Stimulated activated CD8-positive, alpha-beta memory T cell treated with anti-CD3 and anti-CD28 coated beads, Interleukin-7, amount 100 ng/mL, for 1 hour (primary cell): ENCODE data around the gene FJX1.
"Not testable (repeated sequence)": the region's sequence is repeated elsewhere in the genome, so short reads cannot be mapped to it uniquely, and the experiment has no call there.

Experiments
- DNase-seq, 2 donors: peaks; one replicate each; pipeline ENCODE4 v3.0.0-alpha.2; 2020; ENCODE audit warnings: low read depth in 2 of 2

FJX1 gene

DNA sequence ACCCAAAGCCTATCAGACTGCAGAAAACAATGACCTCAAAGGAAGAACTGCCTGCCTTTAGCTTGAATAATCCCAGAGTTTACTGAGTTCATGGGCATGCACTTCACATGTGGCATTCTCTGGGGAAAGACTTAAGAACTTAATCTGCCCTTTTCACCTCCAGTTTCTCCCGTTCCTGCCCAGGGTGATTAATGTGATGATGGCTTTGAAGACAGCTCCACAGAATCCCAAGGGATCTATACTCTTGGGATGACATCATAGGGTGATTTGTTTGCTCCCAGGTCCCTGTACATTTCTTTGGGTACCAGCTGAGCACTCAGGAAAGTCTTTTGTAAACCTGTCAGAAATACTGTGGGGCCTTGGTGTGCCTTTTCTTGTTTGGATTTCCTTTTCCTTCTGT is 14.0 kb downstream of the FJX1 start:
- no peak for DNase-seq

DNA sequence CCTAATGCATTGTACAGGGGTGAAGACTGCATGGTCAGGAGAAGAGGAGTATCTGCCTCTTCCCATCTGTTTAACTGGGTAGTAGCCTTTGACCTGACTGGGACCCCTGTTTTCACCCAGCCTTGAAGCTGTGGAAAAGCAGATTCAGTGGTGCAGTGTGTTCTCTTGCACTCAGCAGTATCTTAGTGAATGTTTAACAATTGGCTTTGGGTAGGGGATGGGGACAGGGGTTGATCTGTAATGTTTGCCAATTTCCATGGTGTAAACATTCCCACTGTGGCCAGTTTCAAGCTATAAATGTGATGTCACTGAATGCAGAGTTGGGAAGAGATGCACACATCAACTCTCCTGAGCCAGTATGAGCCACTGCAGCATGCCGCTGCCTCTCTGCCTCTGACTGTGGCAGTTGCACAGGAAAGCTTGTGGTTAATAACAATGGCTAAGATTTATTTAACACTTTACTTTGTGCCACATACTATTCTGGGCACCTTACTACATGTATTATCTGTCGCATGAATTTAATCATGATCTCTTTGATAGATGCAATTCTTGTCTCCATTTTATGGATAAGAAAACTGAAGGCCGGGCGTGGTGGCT is 15.7 kb downstream of the FJX1 start:
- no peak for DNase-seq

DNA sequence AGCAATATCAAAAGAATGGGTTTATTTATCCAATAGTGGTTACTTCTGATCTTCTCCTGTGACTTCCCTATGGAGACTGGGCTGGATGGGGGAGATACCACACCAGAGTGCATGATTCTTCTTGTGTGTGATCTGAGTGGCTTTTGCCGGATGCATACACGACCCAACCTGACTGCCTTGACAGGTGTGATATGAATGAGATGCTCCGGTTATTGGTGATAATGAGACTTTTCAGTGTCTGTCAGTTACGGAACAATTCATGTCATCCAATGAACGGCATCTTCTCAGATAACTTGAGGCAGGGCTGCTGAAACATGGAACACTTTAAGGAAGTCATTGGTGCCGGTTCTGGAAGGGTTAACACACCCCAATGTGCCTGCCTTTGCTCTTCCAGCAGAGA is 17.7 kb downstream of the FJX1 start:
- no peak for DNase-seq

DNA sequence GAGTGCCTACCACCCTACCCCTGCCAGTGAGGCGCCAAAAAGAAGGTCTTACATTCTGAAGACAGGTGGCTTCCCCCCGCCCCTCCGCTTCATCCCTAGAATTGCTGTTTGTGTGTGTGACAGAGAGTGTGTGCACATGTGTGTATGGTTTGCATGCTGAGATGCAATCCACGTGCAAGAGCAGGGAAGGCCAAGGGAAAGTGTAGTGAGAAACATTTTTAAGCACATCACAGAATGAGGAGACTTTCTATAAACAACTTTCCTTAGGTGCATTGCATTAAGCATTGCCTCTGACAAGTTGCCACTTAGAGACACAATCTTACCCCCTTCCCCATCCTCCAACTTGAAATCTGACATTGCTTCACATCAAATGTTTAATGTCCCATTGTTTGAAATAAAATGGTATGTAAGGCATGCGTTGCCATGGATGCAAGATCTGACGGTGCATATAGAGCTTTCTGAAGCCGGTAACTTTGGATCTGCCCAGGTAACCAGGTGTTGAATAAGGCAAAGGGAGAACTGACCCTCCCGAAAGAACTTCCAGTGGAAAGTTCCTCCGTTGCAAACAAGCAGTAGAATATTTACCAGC is 21.4 kb downstream of the FJX1 start:
- no peak for DNase-seq

DNA sequence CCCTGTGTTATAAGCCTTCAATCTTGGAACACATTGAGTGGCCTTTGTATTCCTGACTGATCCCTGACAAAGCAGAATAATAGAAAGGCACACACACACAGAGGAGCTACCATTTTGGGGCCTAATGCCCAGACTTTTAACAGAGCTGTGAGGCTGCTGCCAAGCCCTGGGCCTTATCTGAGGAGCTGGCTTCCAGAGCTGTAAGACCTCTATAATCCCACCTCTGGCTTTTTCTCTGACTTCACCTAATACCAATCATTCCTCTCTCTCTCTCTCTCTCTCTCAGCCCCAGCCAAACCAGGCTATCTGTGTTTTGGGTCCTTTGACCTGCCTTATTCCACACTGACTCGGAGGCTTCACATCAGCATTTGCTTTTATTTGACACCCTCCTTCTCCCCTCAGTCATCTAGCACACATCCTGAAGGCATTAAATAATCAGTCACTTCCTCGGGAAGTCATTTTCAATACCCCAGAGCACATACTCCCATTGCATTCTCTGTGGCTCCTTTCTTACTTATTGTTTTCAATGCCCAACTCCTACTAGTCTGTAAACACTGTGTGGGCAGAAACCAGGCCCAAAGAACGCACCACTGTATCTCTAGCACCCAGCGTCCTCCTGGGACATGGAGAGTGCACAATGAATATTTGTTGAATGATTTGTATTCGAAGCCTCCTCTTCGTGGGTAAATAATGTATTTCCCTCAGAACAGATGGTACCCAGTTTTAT is 23.1 kb downstream of the FJX1 start:
- no peak for DNase-seq

DNA sequence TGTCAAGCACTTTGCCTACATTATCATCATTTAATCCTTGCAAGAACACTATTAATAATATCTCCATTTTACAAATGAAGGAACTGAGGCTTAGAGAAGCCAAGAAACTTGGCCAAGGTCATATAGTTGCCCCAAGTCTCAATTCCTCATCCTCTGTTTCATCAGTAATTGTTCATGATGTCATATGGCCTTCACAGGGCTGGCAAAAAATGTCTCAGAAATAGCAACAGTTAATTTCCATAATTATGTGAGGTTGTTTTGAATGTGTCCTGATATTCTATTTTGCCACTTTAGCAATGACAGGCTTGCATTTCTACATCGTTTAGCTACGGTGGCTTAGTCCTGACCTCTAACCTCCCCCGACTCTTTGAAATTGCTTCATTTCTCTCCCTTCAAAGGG is 23.7 kb downstream of the FJX1 start:
- no peak for DNase-seq

DNA sequence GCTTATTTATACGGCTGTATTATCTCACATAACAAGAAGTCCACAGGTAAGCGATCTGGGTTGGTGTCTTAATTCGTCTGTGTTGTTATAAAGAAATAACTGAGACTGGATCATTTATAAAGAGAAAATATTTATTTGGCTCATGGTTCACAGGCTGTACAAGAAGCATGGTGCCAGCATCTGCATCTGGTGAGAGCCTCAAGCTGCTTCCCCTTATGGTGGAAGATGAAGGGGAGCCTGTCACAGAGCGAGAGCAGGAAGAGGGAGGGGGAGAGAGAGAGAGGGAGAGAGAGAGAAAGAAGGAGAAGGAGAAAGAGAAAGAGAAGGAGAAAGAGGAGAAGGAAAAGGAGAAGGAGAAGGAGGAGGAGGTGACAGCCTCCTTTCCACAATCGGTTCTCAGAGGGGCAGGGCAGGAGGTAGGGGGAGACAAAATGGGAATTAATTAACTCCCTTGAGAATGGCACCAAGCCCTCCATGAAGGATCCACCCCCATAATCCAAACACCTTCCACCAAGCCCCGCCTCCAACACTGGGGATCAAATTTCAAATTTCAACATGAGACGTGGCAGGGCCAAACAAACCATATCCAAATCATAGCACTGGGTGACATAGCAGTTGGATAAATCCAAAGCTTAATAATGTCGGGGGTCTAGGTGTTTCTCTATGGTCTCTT is 29.3 kb downstream of the FJX1 start:
- no peak for DNase-seq

DNA sequence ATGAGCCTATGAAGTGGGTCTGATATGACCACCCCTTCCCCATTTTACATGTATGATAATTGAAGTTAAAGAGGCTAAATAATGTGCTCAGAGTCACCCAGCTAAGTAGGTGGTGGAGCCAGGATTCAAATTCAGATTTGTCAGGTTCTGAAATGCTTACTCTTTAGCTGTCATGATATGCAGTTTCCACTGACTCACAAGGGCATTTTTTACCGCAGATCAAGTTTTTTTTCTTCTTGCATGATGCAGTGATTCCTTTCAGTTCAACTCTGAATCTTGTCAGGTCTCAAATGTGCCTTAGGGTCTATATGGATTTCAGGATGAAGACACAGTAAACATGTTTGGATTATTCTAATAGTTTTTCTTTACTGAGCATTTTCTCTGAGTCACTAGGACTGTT is 31.7 kb downstream of the FJX1 start:
- no peak for DNase-seq

DNA sequence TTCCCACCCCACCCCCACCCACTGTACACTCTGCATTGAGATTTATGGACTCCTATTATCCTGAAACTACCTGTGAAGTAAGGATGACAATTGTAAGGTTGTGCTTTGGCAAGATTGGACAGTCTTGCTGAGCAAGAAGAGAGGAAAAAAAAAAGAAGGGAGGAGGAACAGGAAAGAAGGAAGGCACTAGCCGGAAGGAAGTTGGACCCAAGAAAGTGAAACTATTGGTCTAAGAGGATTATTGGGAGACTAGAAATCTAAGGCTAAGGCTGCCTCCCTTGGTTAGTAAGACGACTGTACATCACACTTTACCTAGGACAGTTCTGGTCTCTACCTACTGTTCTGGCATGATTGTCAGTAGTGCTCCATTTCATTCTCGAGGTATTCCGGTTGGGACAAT is 32.2 kb downstream of the FJX1 start:
- DNase-seq, result no peak

DNA sequence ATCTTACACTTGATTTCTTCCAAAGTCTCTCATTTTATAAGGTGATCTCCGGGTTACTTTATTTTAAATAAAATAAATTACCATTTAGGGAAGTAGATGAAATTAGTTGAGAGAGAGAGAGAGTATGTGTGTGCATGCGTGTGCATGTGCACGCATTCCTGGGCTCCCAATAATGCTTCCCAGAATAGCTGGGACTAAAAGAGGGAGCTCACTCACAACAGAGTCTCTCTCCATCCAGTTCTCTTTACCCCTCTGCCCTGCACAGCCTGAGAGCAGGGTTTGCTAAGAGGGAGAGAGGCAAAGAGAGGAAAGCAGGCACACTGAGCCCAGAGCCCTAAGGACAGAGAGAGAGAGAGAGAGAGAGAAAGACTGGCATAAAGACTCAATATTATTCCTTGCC is 33.0 kb downstream of the FJX1 start:
- DNase-seq, result no peak

DNA sequence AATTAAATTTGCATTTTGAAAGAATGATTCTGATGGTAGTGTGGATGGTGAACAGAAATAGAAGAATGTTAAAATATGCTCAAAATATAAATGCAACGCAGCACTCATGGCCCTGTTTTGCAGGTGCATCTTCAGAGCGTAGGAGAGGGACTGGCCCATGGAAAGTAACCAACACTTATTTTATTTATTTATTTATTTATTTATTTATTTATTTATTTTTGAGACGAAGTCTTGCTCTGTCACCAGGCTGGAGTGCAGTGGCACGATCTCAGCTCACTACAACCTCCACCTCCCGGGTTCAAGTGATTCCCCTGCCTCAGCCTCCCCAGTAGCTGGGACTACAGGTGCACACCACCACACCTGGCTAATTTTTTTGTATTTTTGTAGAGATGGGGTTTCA is 34.5 kb downstream of the FJX1 start:
- not testable (repeated sequence) for DNase-seq

DNA sequence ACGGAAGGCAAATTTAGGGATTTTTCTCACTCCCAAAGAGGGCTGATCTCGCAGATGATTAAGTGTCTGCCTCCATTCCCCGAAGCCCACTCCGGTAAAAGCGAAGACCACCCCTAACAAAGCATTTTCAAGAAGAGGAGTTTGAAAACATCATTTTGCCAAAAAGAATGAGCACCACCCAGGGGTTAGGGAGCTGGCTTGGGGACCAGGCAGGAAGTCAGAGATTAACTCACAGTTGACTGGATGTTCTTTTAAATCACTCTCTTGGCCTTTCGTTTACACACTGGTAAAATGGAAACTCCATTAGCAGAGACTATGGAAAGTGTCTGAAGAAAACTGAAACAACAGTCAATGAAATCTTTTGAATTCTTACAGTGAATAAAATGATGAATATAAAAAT is 36.5 kb downstream of the FJX1 start:
- no peak for DNase-seq

DNA sequence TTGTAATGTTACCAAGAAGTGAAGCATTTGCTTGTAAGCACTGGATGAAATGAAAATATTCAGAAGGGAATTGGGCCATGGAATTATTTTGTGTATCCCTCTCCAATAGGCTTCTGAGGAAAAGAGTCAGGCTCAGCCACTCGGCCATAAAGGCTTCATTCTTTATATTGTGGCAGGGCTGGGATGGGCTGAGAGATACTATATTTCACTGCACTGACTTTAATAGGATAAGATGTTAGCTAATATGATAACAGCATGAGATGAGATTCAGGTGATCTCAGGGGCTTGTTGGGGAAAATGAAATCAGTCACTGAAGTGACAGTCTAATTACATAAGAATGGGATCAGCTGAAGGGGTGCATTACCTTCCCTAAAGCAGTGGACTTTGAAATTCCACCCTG is 37.0 kb downstream of the FJX1 start:
- no peak for DNase-seq

DNA sequence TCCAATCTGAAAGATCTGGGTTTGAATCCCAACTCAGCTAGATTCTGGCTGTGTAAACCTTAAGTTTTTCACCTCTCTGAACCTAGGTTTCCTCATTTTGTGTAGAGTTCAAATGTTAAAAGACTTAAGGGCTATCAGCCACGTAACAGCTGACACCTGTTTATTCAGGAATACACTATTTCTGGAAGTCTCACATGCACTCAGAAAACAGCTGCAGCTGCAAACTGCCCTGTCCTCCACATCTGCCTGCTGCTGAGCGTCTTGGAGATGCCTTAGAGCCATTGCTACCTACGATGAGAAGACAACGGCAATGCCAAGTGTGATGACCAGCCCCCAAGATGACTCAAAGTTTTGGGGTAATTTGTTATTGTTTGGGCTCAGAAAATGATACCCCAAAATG is 37.6 kb downstream of the FJX1 start:
- no peak for DNase-seq

DNA sequence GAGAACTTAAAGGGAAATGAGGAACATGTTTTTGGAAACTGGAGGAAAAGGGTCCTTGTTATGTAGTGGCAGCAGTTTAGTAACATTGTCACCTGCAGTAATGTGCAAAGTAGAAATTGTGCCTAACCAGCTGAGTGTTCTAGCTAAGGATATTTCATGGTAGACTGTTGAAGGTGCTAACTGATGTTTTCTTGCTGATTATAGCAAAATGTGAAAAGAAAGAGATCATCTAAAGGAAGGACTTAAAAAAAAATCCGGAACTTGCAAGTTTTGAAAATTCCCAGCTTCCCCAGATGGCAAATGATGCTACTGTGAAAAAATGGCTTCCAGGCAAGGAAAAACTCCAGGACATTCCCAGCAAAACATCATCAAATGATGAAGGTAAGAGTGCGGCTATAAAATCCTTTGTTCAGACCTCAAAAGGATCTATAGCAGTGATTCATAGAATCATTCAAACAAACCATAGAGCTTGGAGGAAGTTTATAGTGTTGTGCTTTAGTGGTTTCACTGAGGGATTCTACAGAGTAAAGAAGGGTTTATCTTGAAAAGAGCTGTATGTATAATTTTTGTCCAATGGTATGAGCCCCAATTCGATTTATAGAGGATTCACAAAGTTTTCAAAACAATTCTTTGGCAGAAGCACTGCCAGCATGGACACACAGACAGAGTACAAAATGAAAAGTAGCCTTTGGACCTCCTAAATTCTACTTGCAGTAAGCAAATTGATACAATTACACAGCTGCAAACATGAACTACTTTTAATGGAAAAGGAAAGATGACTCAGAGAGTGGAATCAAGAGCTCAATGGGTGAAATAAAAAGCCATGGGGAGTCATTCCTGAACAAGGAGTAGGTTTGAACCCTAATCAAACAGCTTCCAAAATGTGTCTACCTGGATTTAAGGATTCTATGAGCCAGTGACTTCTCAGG is 40.0 kb downstream of the FJX1 start:
- no peak for DNase-seq

DNA sequence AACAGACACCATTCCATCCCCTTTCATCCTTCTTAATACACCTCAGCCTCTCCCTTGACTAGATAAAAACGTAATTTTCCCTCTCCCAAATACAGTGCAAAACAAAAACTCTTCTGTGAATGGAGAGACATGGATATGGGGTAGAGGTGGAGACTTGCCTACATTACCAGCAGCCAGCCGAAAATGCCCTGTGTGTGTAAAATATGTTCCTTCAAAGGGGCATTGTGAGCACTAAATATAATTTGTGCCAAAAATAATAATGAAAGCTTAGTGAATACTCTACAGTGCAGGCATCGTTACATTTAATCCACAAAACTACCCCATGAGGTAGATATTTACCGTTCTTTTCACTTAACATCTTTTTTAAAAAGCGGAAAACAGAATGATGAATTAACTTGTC is 43.3 kb downstream of the FJX1 start:
- DNase-seq, result no peak

DNA sequence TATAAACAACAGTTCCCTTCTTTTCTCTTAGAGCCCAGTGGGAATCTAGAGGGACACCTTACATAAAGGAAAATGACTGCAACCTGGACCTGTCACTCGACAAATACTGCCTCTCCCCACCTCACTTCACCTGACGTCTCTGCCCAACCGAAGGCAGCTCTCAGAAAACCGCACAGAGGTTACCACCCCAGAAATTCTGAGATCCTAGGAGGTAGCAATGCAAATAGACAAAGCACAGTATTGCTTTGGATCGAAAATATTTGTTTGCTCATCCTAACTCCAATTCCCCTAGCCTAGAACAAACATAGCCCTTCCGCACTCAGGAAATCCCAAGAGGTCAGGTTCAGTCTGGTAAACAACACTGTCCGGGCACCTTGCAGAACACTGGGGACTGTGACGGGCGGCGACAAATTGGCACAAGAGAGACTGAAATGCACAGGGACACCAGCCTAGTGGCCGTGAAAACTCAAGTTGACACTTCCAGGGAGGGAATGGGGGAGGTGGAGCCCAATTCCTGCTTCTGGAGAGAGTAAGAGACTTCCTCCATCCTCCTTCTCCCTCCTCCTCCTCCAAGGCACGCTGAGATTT is 43.9 kb downstream of the FJX1 start:
- no peak for DNase-seq

DNA sequence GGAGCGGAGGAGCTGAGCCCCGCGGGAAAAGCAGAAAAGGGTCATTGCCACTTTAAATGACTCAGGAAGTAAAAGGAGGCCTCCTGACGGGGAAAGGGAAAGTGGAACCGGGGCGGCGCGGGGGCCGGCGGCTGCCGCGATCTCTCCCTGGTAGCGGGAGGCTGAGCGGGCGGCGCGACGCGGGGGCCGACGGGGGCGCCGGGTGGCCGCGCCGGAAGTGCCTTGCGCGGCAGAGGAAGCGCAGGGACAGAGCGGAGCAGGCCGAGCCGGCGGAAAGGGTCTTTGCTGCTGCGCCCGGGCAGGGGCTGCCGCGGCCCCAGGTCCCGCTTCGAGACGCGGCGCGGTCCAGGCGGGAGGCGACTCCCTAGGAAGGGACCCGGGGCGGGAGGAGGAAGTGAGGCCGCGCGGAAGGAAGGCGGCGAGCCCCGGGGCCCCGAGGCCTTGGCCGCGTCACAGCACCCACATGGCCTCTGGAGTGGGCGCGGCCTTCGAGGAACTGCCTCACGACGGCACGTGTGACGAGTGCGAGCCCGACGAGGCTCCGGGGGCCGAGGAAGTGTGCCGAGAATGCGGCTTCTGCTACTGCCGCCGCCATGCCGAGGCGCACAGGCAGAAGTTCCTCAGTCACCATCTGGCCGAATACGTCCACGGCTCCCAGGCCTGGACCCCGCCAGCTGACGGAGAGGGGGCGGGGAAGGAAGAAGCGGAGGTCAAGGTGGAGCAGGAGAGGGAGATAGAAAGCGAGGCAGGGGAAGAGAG is 44.6 kb downstream of the FJX1 start, which contains the start of gene TRIM44:
TSS of gene TRIM44 (plus strand) at position 127 of the 759 bp plus-strand sequence. CDS start at position 464, 337 bp downstream.
- DNase-seq, result peak; percentile 55

DNA sequence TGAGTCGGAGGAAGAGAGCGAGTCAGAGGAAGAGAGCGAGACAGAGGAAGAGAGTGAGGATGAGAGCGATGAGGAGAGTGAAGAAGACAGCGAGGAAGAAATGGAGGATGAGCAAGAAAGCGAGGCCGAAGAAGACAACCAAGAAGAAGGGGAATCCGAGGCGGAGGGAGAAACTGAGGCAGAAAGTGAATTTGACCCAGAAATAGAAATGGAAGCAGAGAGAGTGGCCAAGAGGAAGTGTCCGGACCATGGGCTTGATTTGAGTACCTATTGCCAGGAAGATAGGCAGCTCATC is 45.1 kb downstream of the FJX1 start:
- DNase-seq, result no peak

DNA sequence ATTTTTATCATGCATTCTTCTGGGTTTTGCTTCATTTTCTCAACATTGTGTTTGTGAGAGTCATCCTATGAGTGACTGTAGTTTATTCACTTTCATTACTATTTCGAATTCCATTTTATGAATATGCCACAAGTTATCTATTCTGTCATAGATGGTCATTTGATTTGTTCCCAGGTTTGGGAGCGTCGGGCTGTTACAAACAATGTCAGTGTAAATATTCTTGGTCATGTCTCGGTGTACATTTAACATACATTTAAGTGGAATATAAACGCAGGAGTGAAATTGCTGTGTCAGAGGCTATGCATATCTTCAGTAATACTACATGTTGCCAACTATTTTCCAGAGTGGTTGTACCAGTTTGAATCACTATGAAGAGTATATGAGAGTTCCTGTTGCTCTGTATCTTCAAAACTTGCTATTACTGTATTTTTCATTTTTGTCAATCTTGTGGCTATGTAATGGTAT is 46.7 kb downstream of the FJX1 start:
- DNase-seq, result no peak

DNA sequence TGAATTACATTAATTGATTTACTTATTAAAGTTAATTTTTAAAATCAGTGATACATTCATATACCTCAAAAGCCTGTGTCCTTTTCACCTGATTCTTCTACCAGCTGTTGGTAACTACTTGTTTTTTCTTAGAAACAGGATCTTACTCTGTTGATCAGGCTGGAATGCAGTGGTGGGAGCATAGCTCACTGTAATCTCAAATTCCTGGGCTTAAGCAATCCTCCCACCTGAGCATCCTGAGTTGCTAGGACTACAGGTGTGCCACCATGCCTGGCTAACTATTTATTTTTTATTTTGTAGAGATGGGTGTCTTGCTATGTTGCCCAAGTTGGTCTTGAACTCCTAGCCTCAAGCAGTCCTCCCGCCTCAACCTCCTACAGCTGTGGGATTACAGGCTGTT is 49.0 kb downstream of the FJX1 start:
- no peak for DNase-seq
